NK-92 (cell line): ENCODE measurements around the gene SLC16A3.
"Not testable (repeated sequence)": the region's sequence is repeated elsewhere in the genome, so short reads cannot be mapped to it uniquely, and the experiment has no call there.

ENCODE experiments used
- DNase-seq: peaks from one replicate; lab custom pipeline; 2025; ENCODE audit not compliant: unreplicated experiment; lab: John Stamatoyannopoulos, UW

The SLC16A3 gene

GRCh38 chr17:82228842-82229697 is at the start of gene SLC16A3:
TSS of gene SLC16A3 (plus strand) at chr17:82229042. CDS start at chr17:82236009, 6,967 bp downstream.
- no peak for DNase-seq

- no peak for DNase-seq
Observed at GRCh38 chr17:82179412-82179811, 49.4 kb upstream of the SLC16A3 start.

GRCh38 chr17:82179946-82180475 is 48.8 kb upstream of the SLC16A3 start:
- DNase-seq = no peak

GRCh38 chr17:82180776-82181528 is 47.9 kb upstream of the SLC16A3 start:
- DNase-seq = no peak

GRCh38 chr17:82184761-82185160 is 44.1 kb upstream of the SLC16A3 start:
- no peak for DNase-seq

GRCh38 chr17:82186221-82186620 is 42.6 kb upstream of the SLC16A3 start:
- DNase-seq = no peak

GRCh38 chr17:82187500-82187899 is 41.3 kb upstream of the SLC16A3 start:
- no peak for DNase-seq

GRCh38 chr17:82188001-82188961 is 40.6 kb upstream of the SLC16A3 start:
- DNase-seq = no peak

- DNase-seq = not testable (repeated sequence)
Observed at GRCh38 chr17:82193050-82193449, 35.8 kb upstream of the SLC16A3 start.

GRCh38 chr17:82193520-82194220 is 35.2 kb upstream of the SLC16A3 start:
- no peak for DNase-seq

- no peak for DNase-seq
Observed at GRCh38 chr17:82194765-82195164, 34.1 kb upstream of the SLC16A3 start.

- DNase-seq = no peak
Observed at GRCh38 chr17:82195675-82196672, 32.9 kb upstream of the SLC16A3 start.

- no peak for DNase-seq
Observed at GRCh38 chr17:82198092-82198491, 30.8 kb upstream of the SLC16A3 start.

GRCh38 chr17:82199496-82199895 is 29.3 kb upstream of the SLC16A3 start:
- DNase-seq = no peak

- DNase-seq = no peak
Observed at GRCh38 chr17:82200135-82200534, 28.7 kb upstream of the SLC16A3 start.

- no peak for DNase-seq
Observed at GRCh38 chr17:82200743-82201497, 27.9 kb upstream of the SLC16A3 start.

- no peak for DNase-seq
Observed at GRCh38 chr17:82201498-82201910, 27.3 kb upstream of the SLC16A3 start.

- DNase-seq = no peak
Observed at GRCh38 chr17:82202981-82203380, 25.9 kb upstream of the SLC16A3 start.
